Motor neuron (in vitro differentiated cells): ENCODE measurements around the gene CCL16. TPM values are rescaled to one million over a fixed set of nuclear protein-coding genes. Genes with fewer than 3 reads are reported as not detected.
"Not testable (repeated sequence)": the region's sequence is repeated elsewhere in the genome, so short reads cannot be mapped to it uniquely, and the experiment has no call there.

ENCODE experiments used
- ATAC-seq, 8 experiments: fragments of 200-7000 bp; cut with Tn5 transposase; replicated peaks in 6 of 8; 2 replicates each; pipeline ENCODE4 v1.8.0; 2021; ENCODE audit warnings: mild to moderate bottlenecking in 8 of 8, moderate library complexity in 8 of 8
- H3K27ac ChIP-seq, 2 donors: fragments of 250-450 bp; sonication (Bioruptor Pico); 2 replicates each; pipeline ENCODE4 v1.9.0; 2021; ENCODE audit warnings: antibody characterized with exemption in 2 of 2, mild to moderate bottlenecking in 2 of 2, moderate library complexity in 1 of 2
- H3K4me1 ChIP-seq, 2 donors: fragments of 250-450 bp; sonication (Bioruptor Pico); replicated peaks in 1 of 2; 2 replicates each; pipeline ENCODE4 v1.6.1; 2021; ENCODE audit warnings: antibody characterized with exemption in 2 of 2, mild to moderate bottlenecking in 2 of 2, moderate library complexity in 1 of 2
- H3K4me3 ChIP-seq, 5 donors: fragments of 250-450 bp; sonication (Bioruptor Pico); 2 replicates each; pipeline ENCODE4 v1.9.0; 2021; ENCODE audit warnings: antibody characterized with exemption in 5 of 5, mild to moderate bottlenecking in 5 of 5, moderate library complexity in 4 of 5
- WGBS, 10 experiments: fragments of 450-650 bp; shearing (Covaris generic); methylation state at CpG; one replicate each; pipeline ENCODE4 v1.0.0; 2022; 5-methylcytosine and 5-hydroxymethylcytosine counted together
- in situ Hi-C, 9 experiments: fragments of 400-800 bp; cut with MboI; loops; one replicate each; pipeline ENCODE4 v1.15.0; 2021; ENCODE audit warnings: low sequenced_read_pairs in 9 of 9, low pct_unique_long_range_greater_than_20kb in 2 of 9; ENCODE audit not compliant: unreplicated experiment in 9 of 9
- total RNA-seq, 8 experiments: library from RNA; unstranded; fragments of 300-600 nt; gene quantifications; 2 replicates each; pipeline versions ENCODE4 v1.2.3 to v1.2.4, GENCODE V29; 2022

CCL16 gene
- total RNA-seq, 8 experiments from 2014 or later: 0.24 TPM; not detected in 7

- 66 to 100% (median 81%) methylated on average over 1 to 7 of the region's 7 CpGs; no CpG with 5 or more reads in 1 of the 10 experiments for WGBS, 10 experiments
- ATAC-seq: no peak
- H3K27ac ChIP-seq: no peak overlapping the region
- no peak overlapping the region for H3K4me3 ChIP-seq
- no peaks in the 10 kb centered on the region for H3K4me1 ChIP-seq
- in situ Hi-C loops: loop anchor here in 1 of 9 experiments (25.0 kb wide), 1 partner anchor 111 kb away; no protein-coding TSS in a partner anchor
These were observed 33.2 kb downstream of the CCL16 start for GRCh38 chr17:35948092-35948491.

- in situ Hi-C loops: loop anchor here in 1 of 9 experiments (25.0 kb wide), 1 partner anchor 110 kb away; no protein-coding TSS in a partner anchor
- no peaks in the 10 kb centered on the region for H3K4me1 ChIP-seq
- H3K4me3 ChIP-seq: no peak overlapping the region
- no peak overlapping the region for H3K27ac ChIP-seq
- WGBS, 10 experiments: 0 to 71% (median 23%) methylated on average over 1 to 11 of the region's 12 CpGs; no CpG with 5 or more reads in 2 of the 10 experiments
- peak; percentile 65 to 91 (median 81) for ATAC-seq
These were observed 34.1 kb downstream of the CCL16 start for GRCh38 chr17:35947156-35947585.

GRCh38 chr17:35944151-35944550 is 37.1 kb downstream of the CCL16 start:
- 0 to 100% (median 83%) methylated on average over 1 to 3 of the region's 4 CpGs; no CpG with 5 or more reads in 4 of the 10 experiments for WGBS, 10 experiments
- in situ Hi-C loops: loop anchor here in 1 of 9 experiments (25.0 kb wide), 1 partner anchor 107 kb away; no protein-coding TSS in a partner anchor
- ATAC-seq: no peak
- Histone ChIP-seq H3K4me3 (no peak overlapping the region), H3K27ac (no peak overlapping the region), H3K4me1 (no peaks in the 10 kb centered on the region)

GRCh38 chr17:35943537-35943936 is 37.8 kb downstream of the CCL16 start, which contains the start of gene LYZL6:
TSS of gene LYZL6 (minus strand) at chr17:35943713. CDS start at chr17:35939356, 4,357 bp downstream.
- Histone ChIP-seq H3K4me1 (no peaks in the 10 kb centered on the region), H3K4me3 (no peak within 1 kb of the TSS), H3K27ac (no peak within 1 kb of the TSS)
- in situ Hi-C loops: loop anchor here in 1 of 9 experiments (25.0 kb wide), 1 partner anchor 106 kb away; no protein-coding TSS in a partner anchor
- 20 to 90% (median 56%) methylated on average over 1 to 2 of the region's 2 CpGs; no CpG with 5 or more reads in 6 of the 10 experiments for WGBS, 10 experiments
- ATAC-seq: no peak

GRCh38 chr17:35942588-35943186 is 38.6 kb downstream of the CCL16 start:
- 0 to 100% (median 71%) methylated on average over 1 to 6 of the region's 9 CpGs; no CpG with 5 or more reads in 2 of the 10 experiments for WGBS, 10 experiments
- no peak overlapping the region for H3K4me3 ChIP-seq
- no peak overlapping the region for H3K27ac ChIP-seq
- no peak for ATAC-seq
- no peaks in the 10 kb centered on the region for H3K4me1 ChIP-seq
- in situ Hi-C loops: loop anchor here in 1 of 9 experiments (25.0 kb wide), 1 partner anchor 105 kb away; no protein-coding TSS in a partner anchor

- in situ Hi-C loops: loop anchor here in 1 of 9 experiments (25.0 kb wide), 1 partner anchor 101 kb away; no protein-coding TSS in a partner anchor
- H3K4me1 ChIP-seq, H3K27ac ChIP-seq, H3K4me3 ChIP-seq, ATAC-seq: not testable (repeated sequence)
- WGBS, 10 experiments: 90% methylated on average over 3 of the region's 3 CpGs; no CpG with 5 or more reads in 9 of the 10 experiments
These were observed 42.8 kb downstream of the CCL16 start for GRCh38 chr17:35938492-35938891.

- Histone ChIP-seq H3K27ac (no peak overlapping the region), H3K4me3 (no peak overlapping the region), H3K4me1 (no peaks in the 10 kb centered on the region)
- in situ Hi-C loops: loop anchor here in 1 of 9 experiments (25.0 kb wide), 1 partner anchor 99 kb away; no protein-coding TSS in a partner anchor
- 20 to 100% (median 86%) methylated on average over 1 to 3 of the region's 5 CpGs; no CpG with 5 or more reads in 4 of the 10 experiments for WGBS, 10 experiments
- ATAC-seq: no peak
These were observed 45.2 kb downstream of the CCL16 start for GRCh38 chr17:35936063-35936462.

- ATAC-seq: peak in 2 of 8 experiments; percentile 77 to 89
- WGBS, 10 experiments: 24 to 97% (median 67%) methylated on average over 1 to 8 of the region's 10 CpGs; no CpG with 5 or more reads in 1 of the 10 experiments
- H3K27ac ChIP-seq: no peak overlapping the region
- H3K4me3 ChIP-seq: no peak overlapping the region
- in situ Hi-C loops: loop anchor here in 1 of 9 experiments (25.0 kb wide), 1 partner anchor 97 kb away; no protein-coding TSS in a partner anchor
- peaks cover 0 to 5% of the 10 kb centered on the region in 2 donors for H3K4me1 ChIP-seq
These were observed 46.5 kb downstream of the CCL16 start for GRCh38 chr17:35934760-35935159.

GRCh38 chr17:35932586-35932985 is 48.7 kb downstream of the CCL16 start:
- in situ Hi-C loops: loop anchor here in 1 of 9 experiments (25.0 kb wide), 1 partner anchor 95 kb away; no protein-coding TSS in a partner anchor
- H3K4me1 ChIP-seq: peaks cover 0 to 5% of the 10 kb centered on the region in 2 donors
- H3K4me3 ChIP-seq: no peak overlapping the region
- no peak overlapping the region for H3K27ac ChIP-seq
- no peak for ATAC-seq

GRCh38 chr17:35931794-35932425 is 49.4 kb downstream of the CCL16 start:
- in situ Hi-C loops: loop anchor here in 1 of 9 experiments (25.0 kb wide), 1 partner anchor 95 kb away; no protein-coding TSS in a partner anchor
- ATAC-seq: no peak
- H3K4me1 ChIP-seq: peaks cover 0 to 5% of the 10 kb centered on the region in 2 donors
- H3K27ac ChIP-seq: no peak overlapping the region
- WGBS, 10 experiments: 44 to 100% (median 79%) methylated on average over 1 to 3 of the region's 6 CpGs; no CpG with 5 or more reads in 2 of the 10 experiments
- no peak overlapping the region for H3K4me3 ChIP-seq

- H3K27ac ChIP-seq: no peak within 1 kb of the TSS
- 0 to 20% (median 2%) methylated on average over 1 to 28 of the region's 35 CpGs for whole genome bisulfite sequencing, 10 experiments
- H3K4me3 ChIP-seq: peak within 1 kb of the TSS; percentile 41 to 68 (median 54)
- in situ Hi-C loops: loop anchor here in 1 of 9 experiments (25.0 kb wide), 1 partner anchor 93 kb away; no protein-coding TSS in a partner anchor
- H3K4me1 ChIP-seq: peaks cover 0 to 5% of the 10 kb centered on the region in 2 donors
- ATAC-seq: peak; percentile 78 to 99 (median 87)
These were observed 50.9 kb downstream of the CCL16 start, which contains the start of gene RDM1 for GRCh38 chr17:35930211-35931065. TSS of gene RDM1 (minus strand) at chr17:35930773. CDS start at chr17:35930727, 46 bp downstream.

- H3K4me3 ChIP-seq: no peak overlapping the region
- H3K4me1 ChIP-seq: peaks cover 0 to 5% of the 10 kb centered on the region in 2 donors
- no peak overlapping the region for H3K27ac ChIP-seq
- in situ Hi-C loops: loop anchor here in 1 of 9 experiments (25.0 kb wide), 1 partner anchor 90 kb away; no protein-coding TSS in a partner anchor
- no peak for ATAC-seq
These were observed 53.6 kb downstream of the CCL16 start for GRCh38 chr17:35927714-35928113.
